ENCODE data around the gene HGFAC. TPM values are rescaled to one million over a fixed set of nuclear protein-coding genes. Genes with fewer than 3 reads are reported as not detected.

Gene HGFAC
- total RNA-seq, 4 donors from 2014 or later: 0.52 to 2.3 TPM; not detected in 2

- no peak for DNase-seq (ENCODE audit: extremely low spot score)
- 98% methylated on average over 4 of the region's 4 CpGs for WGBS
- Histone ChIP-seq H3K27me3 (no peaks in the 10 kb centered on the region), H3K27ac (replicated peaks in 1 of 4) (no peak overlapping the region), H3K9me3 (no peaks in the 10 kb centered on the region), H3K36me3 (no peaks in the 10 kb centered on the region), H3K4me3 (no peak overlapping the region), H3K4me1 (peaks cover 0 to 8% (median 4%) of the 10 kb centered on the region in 4 donors)
- TF ChIP-seq POLR2A (IDR thresholded peaks at IDR 0.05; ENCODE audit: low read depth) (no peak), POLR2AphosphoS5 (IDR thresholded peaks at IDR 0.05) (no peak), EP300 (IDR thresholded peaks at IDR 0.05) (no peak), CTCF (IDR thresholded peaks at IDR 0.05) (no peak)
- intact Hi-C loops (cut with DNase I): no loop called here
Observed at GRCh38 chr4:3404546-3404945, 37.2 kb upstream of the HGFAC start.

GRCh38 chr4:3405176-3405575 is 36.6 kb upstream of the HGFAC start:
- H3K4me1 ChIP-seq: peaks cover 0 to 8% (median 4%) of the 10 kb centered on the region in 4 donors
- H3K36me3 ChIP-seq: no peaks in the 10 kb centered on the region
- no peaks in the 10 kb centered on the region for H3K27me3 ChIP-seq
- DNase-seq (ENCODE audit: extremely low spot score): no peak
- intact Hi-C loops (cut with DNase I): no loop called here
- no peak overlapping the region for H3K4me3 ChIP-seq
- H3K27ac ChIP-seq (replicated peaks in 1 of 4): no peak overlapping the region
- TF ChIP-seq CTCF (IDR thresholded peaks at IDR 0.05) (no peak), POLR2AphosphoS5 (IDR thresholded peaks at IDR 0.05) (no peak), EP300 (IDR thresholded peaks at IDR 0.05) (no peak), POLR2A (IDR thresholded peaks at IDR 0.05; ENCODE audit: low read depth) (no peak)
- 84% methylated on average over 8 of the region's 8 CpGs for WGBS
- no peaks in the 10 kb centered on the region for H3K9me3 ChIP-seq

DNA sequence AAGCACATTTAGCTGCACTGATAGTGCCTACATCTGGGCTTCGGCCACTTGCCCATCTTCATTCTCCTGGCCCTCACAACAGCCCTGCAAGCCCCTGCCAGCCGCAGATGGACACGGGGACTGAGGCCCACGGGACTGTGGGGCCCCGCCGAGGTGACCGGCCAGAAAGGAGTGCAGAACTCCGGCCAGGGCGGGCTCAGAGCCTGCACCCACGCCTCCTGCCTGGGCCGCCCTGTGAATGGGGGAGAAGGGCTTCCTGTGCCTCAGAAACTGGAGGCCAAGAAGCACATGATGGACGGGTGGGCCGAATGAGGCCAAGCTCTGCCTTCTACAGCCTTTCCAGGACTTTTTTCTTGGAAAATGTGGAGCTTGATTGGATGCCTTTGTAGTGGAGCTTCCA is 35.7 kb upstream of the HGFAC start:
- Histone ChIP-seq H3K4me3 (no peak overlapping the region), H3K27me3 (no peaks in the 10 kb centered on the region), H3K4me1 (peaks cover 0 to 8% (median 4%) of the 10 kb centered on the region in 4 donors), H3K9me3 (no peaks in the 10 kb centered on the region), H3K36me3 (no peaks in the 10 kb centered on the region), H3K27ac (replicated peaks in 1 of 4) (no peak overlapping the region)
- no peak for TF ChIP-seq POLR2A (IDR thresholded peaks at IDR 0.05; ENCODE audit: low read depth)
- 100% methylated on average over 1 of the region's 13 CpGs for WGBS
- no peak for DNase-seq (ENCODE audit: extremely low spot score)
- intact Hi-C loops (cut with DNase I): no loop called here

- no peak for DNase-seq (ENCODE audit: extremely low spot score)
- 100% methylated on average over 7 of the region's 9 CpGs for WGBS
- H3K36me3 ChIP-seq: no peaks in the 10 kb centered on the region
- peaks cover 0 to 8% (median 4%) of the 10 kb centered on the region in 4 donors for H3K4me1 ChIP-seq
- no peaks in the 10 kb centered on the region for H3K27me3 ChIP-seq
- no peak overlapping the region for H3K27ac ChIP-seq (replicated peaks in 1 of 4)
- H3K4me3 ChIP-seq: no peak overlapping the region
- H3K9me3 ChIP-seq: no peaks in the 10 kb centered on the region
- TF ChIP-seq EP300 (IDR thresholded peaks at IDR 0.05): no peak
- TF ChIP-seq POLR2AphosphoS5 (IDR thresholded peaks at IDR 0.05): no peak
- TF ChIP-seq POLR2A (IDR thresholded peaks at IDR 0.05; ENCODE audit: low read depth): no peak
- TF ChIP-seq CTCF (IDR thresholded peaks at IDR 0.05): no peak
- intact Hi-C loops (cut with DNase I): no loop called here
Observed at GRCh38 chr4:3406431-3406830, 35.3 kb upstream of the HGFAC start.

DNA sequence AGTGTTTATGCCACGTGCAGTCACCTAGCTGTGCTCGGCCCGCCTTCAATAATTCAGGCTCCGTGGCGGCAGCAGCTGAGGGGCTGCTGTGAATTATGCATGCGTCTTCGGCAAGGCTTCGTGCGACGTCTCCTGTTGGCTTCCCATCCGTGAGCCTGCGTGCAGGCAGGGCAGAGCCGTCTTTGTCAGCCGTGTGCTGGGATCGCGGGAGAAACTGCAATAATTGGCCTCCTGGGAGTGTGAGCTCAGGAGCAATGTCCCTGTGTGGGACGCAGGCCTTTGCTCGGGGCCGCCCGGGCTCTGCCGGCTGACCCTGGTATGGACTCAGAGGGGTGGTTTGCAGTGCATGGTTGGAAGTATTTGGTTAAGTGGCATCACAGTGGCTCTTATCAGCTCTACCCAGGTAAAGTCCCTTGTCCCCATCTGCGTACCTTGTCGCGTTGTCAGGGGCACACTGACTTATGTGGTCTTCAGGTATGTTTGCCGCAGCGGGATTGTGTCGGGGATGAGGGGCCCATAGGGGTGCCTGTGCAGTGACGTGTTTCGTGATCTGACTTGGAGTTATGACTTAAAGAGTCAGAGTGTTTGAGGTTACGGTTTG is 34.5 kb upstream of the HGFAC start:
- no peak for TF ChIP-seq EP300 (IDR thresholded peaks at IDR 0.05)
- no peak for TF ChIP-seq CTCF (IDR thresholded peaks at IDR 0.05)
- TF ChIP-seq POLR2AphosphoS5 (IDR thresholded peaks at IDR 0.05): no peak
- no peak for TF ChIP-seq POLR2A (IDR thresholded peaks at IDR 0.05; ENCODE audit: low read depth)
- H3K36me3 ChIP-seq: no peaks in the 10 kb centered on the region
- intact Hi-C loops (cut with DNase I): no loop called here
- no peaks in the 10 kb centered on the region for H3K27me3 ChIP-seq
- peaks cover 0 to 8% (median 4%) of the 10 kb centered on the region in 4 donors for H3K4me1 ChIP-seq
- H3K27ac ChIP-seq (replicated peaks in 1 of 4): no peak overlapping the region
- H3K9me3 ChIP-seq: no peaks in the 10 kb centered on the region
- DNase-seq (ENCODE audit: extremely low spot score): no peak
- 87% methylated on average over 26 of the region's 30 CpGs for WGBS
- no peak overlapping the region for H3K4me3 ChIP-seq
